ENCODE measurements around the gene ARHGEF10L. TPM values are rescaled to one million over a fixed set of nuclear protein-coding genes. Genes with fewer than 3 reads are reported as not detected.

ARHGEF10L gene
- total RNA-seq, 1 donor from 2014 or later = 89.8 TPM

DNA sequence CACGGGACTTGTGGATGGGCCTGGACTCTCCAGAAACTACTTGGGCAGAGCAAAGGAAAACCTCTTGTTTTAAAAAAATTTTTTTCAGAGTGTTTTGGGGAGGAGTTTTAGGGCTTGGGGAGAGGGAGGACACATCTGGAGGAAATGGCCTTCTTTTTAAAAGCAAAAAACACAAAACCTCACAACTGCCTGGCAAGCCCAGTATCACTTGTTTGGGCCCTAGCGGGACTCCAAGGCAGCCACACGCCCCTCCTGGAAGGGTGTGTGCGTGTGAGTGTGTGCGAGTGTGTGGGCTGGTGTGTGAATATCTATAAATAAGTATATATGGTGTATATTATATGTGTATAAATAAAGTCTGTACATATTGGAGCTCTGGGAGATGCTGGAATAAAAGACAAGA, 158.0 kb downstream of the ARHGEF10L start:
- Mint-ChIP-seq H3K4me1 (ENCODE audit: low read depth, unreplicated experiment) (peaks cover 16% of the 10 kb centered on the region), H3K9me3 (ENCODE audit: unreplicated experiment) (peaks cover 15% of the 10 kb centered on the region), H3K36me3 (ENCODE audit: unreplicated experiment) (peaks cover 6% of the 10 kb centered on the region), H3K27ac (ENCODE audit: unreplicated experiment) (no peak overlapping the region), H3K27me3 (ENCODE audit: unreplicated experiment) (peaks cover 7% of the 10 kb centered on the region), H3K4me3 (ENCODE audit: unreplicated experiment) (no peak overlapping the region)
- TF ChIP-seq, protein P1, sequence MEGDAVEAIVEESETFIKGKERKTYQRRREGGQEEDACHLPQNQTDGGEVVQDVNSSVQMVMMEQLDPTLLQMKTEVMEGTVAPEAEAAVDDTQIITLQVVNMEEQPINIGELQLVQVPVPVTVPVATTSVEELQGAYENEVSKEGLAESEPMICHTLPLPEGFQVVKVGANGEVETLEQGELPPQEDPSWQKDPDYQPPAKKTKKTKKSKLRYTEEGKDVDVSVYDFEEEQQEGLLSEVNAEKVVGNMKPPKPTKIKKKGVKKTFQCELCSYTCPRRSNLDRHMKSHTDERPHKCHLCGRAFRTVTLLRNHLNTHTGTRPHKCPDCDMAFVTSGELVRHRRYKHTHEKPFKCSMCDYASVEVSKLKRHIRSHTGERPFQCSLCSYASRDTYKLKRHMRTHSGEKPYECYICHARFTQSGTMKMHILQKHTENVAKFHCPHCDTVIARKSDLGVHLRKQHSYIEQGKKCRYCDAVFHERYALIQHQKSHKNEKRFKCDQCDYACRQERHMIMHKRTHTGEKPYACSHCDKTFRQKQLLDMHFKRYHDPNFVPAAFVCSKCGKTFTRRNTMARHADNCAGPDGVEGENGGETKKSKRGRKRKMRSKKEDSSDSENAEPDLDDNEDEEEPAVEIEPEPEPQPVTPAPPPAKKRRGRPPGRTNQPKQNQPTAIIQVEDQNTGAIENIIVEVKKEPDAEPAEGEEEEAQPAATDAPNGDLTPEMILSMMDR (IDR thresholded peaks at IDR 0.05; ENCODE audit: partially characterized antibody, unreplicated experiment) = no peak
- no peak for DNase-seq

DNA sequence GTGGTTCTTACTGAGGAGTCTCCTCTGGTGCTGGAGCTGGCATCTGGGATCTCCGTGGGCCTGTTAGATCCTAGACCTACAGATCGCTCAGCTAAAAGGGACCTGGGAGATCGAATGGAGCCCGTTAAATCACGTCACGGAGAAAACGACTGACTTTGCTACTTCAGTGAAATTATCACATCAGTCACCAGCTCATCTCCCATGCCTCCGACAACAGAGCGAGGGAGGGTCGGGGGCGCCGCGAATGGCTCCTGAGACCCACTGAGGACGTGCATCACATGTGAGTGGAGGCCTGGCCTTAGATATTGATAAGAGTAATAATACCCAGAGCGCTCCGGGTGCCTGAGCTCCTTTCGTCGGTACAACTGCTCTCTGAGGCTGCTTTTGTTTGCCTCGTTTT, 160.1 kb downstream of the ARHGEF10L start:
- Mint-ChIP-seq H3K27ac (ENCODE audit: unreplicated experiment) (no peak overlapping the region), H3K4me3 (ENCODE audit: unreplicated experiment) (no peak overlapping the region), H3K36me3 (ENCODE audit: unreplicated experiment) (no peaks in the 10 kb centered on the region), H3K27me3 (ENCODE audit: unreplicated experiment) (peaks cover 5% of the 10 kb centered on the region), H3K9me3 (ENCODE audit: unreplicated experiment) (peaks cover 9% of the 10 kb centered on the region), H3K4me1 (ENCODE audit: low read depth, unreplicated experiment) (peaks cover 13% of the 10 kb centered on the region)
- TF ChIP-seq, protein P1 (IDR thresholded peaks at IDR 0.05; ENCODE audit: partially characterized antibody, unreplicated experiment) = no peak
- no peak for DNase-seq

DNA sequence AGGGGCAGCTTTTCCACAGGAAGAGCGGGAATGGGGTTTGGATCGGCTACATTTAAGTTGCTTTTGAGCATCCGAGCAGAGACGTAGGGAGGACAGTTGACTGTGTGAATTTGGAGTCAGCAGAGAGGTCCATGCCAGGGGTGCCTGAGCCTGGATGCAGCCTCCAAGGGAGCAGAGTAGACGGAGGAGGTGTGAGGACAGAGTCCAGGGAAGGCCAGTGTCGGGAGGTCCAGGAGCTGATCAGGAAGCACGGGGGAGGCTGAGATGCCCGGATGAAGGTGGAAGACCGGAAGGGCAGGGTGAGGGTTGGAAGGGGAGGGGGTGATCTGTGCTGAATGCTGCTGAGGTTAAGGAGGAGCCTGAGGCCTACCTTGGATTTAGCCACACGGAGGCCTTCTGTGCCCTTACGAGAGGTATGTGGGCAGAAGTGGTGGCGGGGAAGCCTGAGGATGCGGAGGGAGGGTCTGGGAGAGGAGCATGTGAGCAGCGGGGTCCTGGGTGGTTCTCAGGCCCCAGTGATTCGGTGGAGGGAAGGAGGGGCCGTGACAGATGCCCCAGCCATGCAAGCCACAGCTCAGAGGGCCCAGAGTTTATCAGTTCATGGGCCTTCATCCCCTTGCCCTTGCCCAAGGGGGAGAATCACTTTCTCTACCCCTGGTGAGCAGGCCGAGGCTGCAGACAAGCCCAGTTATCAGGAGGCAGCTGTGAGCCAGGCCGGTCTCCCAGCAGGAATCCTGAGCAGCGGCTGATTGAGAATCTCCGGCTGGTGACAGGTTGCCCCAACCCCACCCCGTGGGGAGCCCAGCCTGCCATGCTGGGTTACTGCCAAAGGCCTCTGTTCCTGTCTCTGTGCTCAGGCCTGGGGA, 161.7 kb downstream of the ARHGEF10L start:
- Mint-ChIP-seq H3K27ac (ENCODE audit: unreplicated experiment) (no peak overlapping the region), H3K4me3 (ENCODE audit: unreplicated experiment) (no peak overlapping the region), H3K9me3 (ENCODE audit: unreplicated experiment) (peaks cover 7% of the 10 kb centered on the region), H3K4me1 (ENCODE audit: low read depth, unreplicated experiment) (peaks cover 12% of the 10 kb centered on the region), H3K36me3 (ENCODE audit: unreplicated experiment) (no peaks in the 10 kb centered on the region), H3K27me3 (ENCODE audit: unreplicated experiment) (peaks cover 4% of the 10 kb centered on the region)
- TF ChIP-seq, protein P1 (IDR thresholded peaks at IDR 0.05; ENCODE audit: partially characterized antibody, unreplicated experiment) = no peak
- no peak for DNase-seq

DNA sequence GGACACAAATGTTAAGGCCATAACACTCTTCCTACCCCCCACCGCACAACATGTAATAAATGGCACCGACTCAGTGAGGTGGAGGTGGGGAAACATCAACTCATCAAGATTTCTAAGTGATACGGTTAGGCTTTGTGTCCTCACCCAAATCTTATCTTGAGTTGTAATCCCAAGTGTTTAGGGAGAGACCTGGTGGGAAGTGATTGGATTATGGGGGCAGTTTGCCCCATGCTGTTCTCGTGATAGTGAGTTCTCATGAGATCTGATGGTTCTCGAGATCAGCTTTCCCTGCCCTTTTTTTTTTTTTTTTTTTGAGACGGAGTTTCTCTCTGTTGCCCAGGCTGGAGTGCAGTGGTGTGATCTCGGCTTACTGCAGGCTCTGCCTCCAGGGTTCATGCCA, 164.7 kb downstream of the ARHGEF10L start:
- no peak overlapping the region for H3K4me3 Mint-ChIP-seq (ENCODE audit: unreplicated experiment)
- peaks cover 2% of the 10 kb centered on the region for H3K9me3 Mint-ChIP-seq (ENCODE audit: unreplicated experiment)
- DNase-seq = no peak
- H3K4me1 Mint-ChIP-seq (ENCODE audit: low read depth, unreplicated experiment) = peaks cover 13% of the 10 kb centered on the region
- TF ChIP-seq, protein P1 (IDR thresholded peaks at IDR 0.05; ENCODE audit: partially characterized antibody, unreplicated experiment) = no peak
- H3K27me3 Mint-ChIP-seq (ENCODE audit: unreplicated experiment) = peaks cover 2% of the 10 kb centered on the region
- H3K27ac Mint-ChIP-seq (ENCODE audit: unreplicated experiment) = no peak overlapping the region
- no peaks in the 10 kb centered on the region for H3K36me3 Mint-ChIP-seq (ENCODE audit: unreplicated experiment)

DNA sequence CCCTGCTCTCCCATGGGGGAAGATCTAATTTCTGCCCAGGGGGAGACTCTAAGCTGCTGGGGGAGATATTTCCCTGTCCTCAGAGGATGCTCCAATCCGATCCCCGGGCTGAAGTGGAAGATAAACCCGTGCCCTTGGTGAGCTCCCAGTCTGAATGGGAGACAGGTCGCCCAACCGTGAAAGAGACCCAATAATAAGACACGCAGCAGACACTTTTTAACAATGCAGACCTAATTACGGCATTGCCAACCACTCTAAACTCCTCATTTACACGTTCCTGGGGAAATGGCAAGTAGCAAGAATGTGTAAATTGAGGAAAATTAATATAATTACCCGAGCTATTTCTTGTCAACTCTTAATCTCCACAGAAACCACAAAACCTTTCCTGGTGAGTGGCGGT, 166.9 kb downstream of the ARHGEF10L start:
- H3K27ac Mint-ChIP-seq (ENCODE audit: unreplicated experiment) = no peak overlapping the region
- peaks cover 2% of the 10 kb centered on the region for H3K9me3 Mint-ChIP-seq (ENCODE audit: unreplicated experiment)
- peaks cover 3% of the 10 kb centered on the region for H3K27me3 Mint-ChIP-seq (ENCODE audit: unreplicated experiment)
- peaks cover 3% of the 10 kb centered on the region for H3K4me1 Mint-ChIP-seq (ENCODE audit: low read depth, unreplicated experiment)
- H3K4me3 Mint-ChIP-seq (ENCODE audit: unreplicated experiment) = no peak overlapping the region
- TF ChIP-seq, protein P1 (IDR thresholded peaks at IDR 0.05; ENCODE audit: partially characterized antibody, unreplicated experiment) = no peak
- no peak for DNase-seq
- H3K36me3 Mint-ChIP-seq (ENCODE audit: unreplicated experiment) = peaks cover 9% of the 10 kb centered on the region

All from glutamatergic neuron (in vitro differentiated cells).